HG02642 (cell line): Measurements from ENCODE around the gene ISOC1.

Experiments used
- ATAC-seq: cut with Tn5 transposase; IDR thresholded peaks from one replicate; pipeline ENCODE4 v1.9.1; 2021; ENCODE audit warnings: mild to moderate bottlenecking; ENCODE audit not compliant: unreplicated experiment, poor library complexity

ISOC1 gene

DNA sequence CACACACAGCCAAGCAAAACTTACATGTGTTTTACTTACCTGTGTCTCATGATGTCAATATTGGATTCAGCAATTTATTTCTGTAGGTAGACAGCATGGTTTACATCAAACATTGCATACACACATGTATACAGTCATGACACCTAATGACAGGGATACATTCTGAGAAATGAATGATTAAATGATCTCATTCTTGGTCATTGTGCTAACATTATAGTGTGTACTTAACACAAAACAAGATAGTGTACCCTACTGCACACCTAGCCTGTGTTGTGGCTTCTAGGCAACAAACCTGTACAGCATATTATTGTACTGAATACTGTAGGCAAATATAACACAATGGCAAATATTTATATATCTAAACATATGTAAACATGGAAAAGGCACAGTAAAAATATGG lies 28.0 kb downstream of the ISOC1 start:
- ATAC-seq: no peak

DNA sequence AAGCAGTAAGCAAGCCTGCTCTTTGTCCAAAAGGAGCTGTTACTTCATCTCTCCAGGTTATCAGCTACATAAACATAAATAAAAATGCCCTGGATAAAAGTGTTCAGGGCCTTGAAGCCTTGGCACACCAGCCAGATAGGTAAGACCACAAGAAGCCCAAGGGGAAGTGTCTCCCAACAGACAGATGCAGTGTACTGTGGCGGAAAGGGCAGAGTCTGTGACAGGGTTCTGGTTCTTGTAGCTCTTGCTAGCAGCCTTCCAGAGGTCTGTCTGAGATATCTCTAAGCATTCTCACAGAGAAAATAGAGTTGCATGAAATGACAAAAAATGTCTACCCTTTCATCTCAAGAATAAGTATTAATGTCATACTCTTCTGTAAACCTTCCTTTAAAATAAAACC lies 30.1 kb downstream of the ISOC1 start:
- ATAC-seq: no peak

GRCh38 chr5:129125819-129126218 lies 31.3 kb downstream of the ISOC1 start:
- peak; percentile 75 for ATAC-seq

- no peak for ATAC-seq
These were observed 39.0 kb downstream of the ISOC1 start for GRCh38 chr5:129133553-129133952.

DNA sequence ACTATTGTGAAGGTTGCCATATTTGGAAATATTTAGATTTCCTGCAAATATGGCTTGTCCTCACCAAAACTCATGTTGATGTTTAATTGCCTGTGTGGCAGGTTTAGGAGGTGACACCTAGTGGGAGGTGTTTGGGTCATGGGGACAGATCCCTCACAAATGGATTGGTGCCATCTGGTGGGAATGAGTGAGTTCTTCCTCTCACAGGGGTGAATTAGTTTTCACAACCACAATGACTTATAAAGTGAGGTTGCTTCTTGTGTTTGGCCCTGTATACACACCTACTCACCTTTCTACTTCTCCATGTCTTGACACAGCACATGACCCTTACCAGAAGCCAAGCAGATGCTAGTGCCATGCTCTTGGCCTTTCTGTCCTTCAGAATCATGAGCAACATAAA lies 41.1 kb downstream of the ISOC1 start:
- ATAC-seq: peak; percentile 85

DNA sequence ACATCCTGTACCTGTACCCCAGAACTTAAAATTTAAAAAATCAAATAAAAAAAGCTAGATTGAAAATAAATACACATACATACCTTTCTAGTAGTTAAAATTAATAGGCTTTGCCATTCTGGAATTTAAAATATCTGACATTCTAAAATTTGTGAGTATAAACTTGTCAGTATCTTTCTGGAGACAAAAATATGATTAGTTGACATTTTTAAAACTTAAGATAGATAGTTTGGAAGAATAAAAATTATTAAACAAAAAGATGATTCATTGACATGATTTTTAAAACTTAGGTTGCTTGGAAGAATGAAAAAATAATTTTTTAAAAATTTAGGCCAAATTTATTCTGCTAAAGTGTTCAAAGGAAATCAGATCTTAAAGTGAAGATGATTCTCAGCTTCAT lies 43.1 kb downstream of the ISOC1 start:
- no peak for ATAC-seq

DNA sequence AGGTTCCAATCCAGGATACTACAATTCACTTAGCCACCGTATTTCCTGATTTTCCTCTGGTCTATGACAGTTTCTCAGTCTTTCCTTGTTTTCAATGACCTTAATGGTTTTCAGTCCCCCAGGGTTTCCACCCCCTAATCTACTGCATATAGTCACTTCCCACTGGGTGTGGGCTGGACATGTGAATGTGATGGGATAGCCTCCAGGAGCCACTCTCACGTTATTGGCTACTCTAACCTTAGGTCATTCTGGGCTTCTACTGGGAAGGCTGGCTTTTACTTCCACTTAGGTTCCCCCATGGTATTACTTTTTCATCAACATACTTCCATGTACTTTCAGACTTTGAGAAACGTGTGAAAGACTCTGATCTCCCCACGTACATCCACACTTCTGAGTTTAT lies 46.5 kb downstream of the ISOC1 start:
- ATAC-seq: no peak

DNA sequence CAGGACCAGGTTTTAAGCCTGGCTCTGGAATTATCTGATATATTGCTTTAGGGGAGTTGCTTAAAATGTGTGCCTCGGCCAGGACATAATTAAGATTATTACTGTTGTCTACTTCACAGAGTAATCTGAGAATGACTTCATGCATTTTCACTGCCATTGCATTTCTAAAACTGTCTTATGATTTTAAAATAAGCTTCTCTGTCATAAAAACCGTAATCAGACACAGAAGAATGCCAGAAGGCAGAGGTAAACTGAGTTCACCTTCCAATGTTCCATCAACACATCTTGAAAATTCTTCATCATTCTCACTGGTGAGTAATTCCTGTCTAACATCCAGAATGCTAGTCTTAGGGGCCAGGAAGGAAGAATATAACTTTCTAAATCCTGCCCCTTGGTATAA lies 47.1 kb downstream of the ISOC1 start:
- ATAC-seq: no peak

DNA sequence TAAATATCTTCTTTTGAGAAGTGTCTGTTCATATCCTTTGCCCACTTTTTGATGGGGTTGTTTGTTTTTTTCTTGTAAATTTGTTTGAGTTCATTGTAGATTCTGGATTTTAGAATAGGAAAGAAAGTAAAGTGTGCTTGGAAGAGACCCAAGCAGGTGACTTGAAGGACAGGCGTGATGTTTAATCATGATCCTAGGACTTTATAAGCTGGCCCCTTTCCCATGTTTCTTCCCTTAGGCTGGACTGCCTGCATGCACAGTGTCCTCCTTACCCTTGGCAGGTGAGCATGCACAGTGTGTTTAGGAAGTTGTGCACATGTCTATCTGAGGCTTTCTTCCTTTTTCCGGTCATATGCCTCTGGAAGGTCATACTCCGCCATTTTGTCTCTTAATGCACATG lies 61.3 kb downstream of the ISOC1 start:
- ATAC-seq: no peak

- ATAC-seq: no peak
These were observed 67.3 kb downstream of the ISOC1 start for GRCh38 chr5:129161830-129162229.
